ENCODE data around the gene CYP3A4.

CYP3A4 gene

GRCh38 chr7:99719996-99720769, 63.8 kb downstream of the CYP3A4 start:
- DNase-seq = no peak

- DNase-seq = no peak
Observed at GRCh38 chr7:99713995-99714570, 69.9 kb downstream of the CYP3A4 start.

- no peak for DNase-seq
Observed at GRCh38 chr7:99709838-99710578, 74.0 kb downstream of the CYP3A4 start.

GRCh38 chr7:99709260-99709659, 74.7 kb downstream of the CYP3A4 start:
- DNase-seq = no peak

- DNase-seq = no peak
Observed at GRCh38 chr7:99707096-99707495, 76.9 kb downstream of the CYP3A4 start.

Data from activated effector memory CD4-positive, alpha-beta T cell treated with Interleukin-2 at 50 U/mL for 16 hours (primary cell).